Nephron progenitor cell (in vitro differentiated cells): ENCODE measurements around the gene NDUFC1.
A peak's percentile ranks its signal among the peaks of the same experiment; 100 is the strongest.
"Not testable (repeated sequence)": the region's sequence is repeated elsewhere in the genome, so short reads cannot be mapped to it uniquely, and the experiment has no call there.

Source experiments
- DNase-seq: peaks from one replicate; pipeline ENCODE4 v3.0.0; 2021
- H3K27ac Mint-ChIP-seq: 2 replicates; pipeline ENCODE4 v1.8.0; 2021; ENCODE audit warnings: mild to moderate bottlenecking, moderate library complexity, mixed read lengths
- H3K27me3 Mint-ChIP-seq: 2 replicates; pipeline ENCODE4 v1.8.0; 2021; ENCODE audit warnings: mild to moderate bottlenecking, low read depth, mixed read lengths; ENCODE audit not compliant: poor library complexity
- H3K36me3 Mint-ChIP-seq: 2 replicates; pipeline ENCODE4 v1.8.0; 2021; ENCODE audit warnings: low read depth, mixed read lengths
- H3K4me1 Mint-ChIP-seq: 2 replicates; pipeline ENCODE4 v1.8.0; 2021; ENCODE audit warnings: mixed read lengths
- H3K4me3 Mint-ChIP-seq: 2 replicates; pipeline ENCODE4 v1.8.0; 2021; ENCODE audit warnings: mild to moderate bottlenecking, moderate library complexity, mixed read lengths
- H3K9me3 Mint-ChIP-seq: 2 replicates; pipeline ENCODE4 v1.8.0; 2021; ENCODE audit warnings: mild to moderate bottlenecking, moderate library complexity, mixed read lengths
- TF ChIP-seq, protein P1 (sequence below): fragments of 200-600 bp; sonication (generic); IDR thresholded peaks from 2 replicates; pipeline ENCODE4 v1.5.0; 2021; ENCODE audit warnings: antibody characterized with exemption

NDUFC1 gene

DNA sequence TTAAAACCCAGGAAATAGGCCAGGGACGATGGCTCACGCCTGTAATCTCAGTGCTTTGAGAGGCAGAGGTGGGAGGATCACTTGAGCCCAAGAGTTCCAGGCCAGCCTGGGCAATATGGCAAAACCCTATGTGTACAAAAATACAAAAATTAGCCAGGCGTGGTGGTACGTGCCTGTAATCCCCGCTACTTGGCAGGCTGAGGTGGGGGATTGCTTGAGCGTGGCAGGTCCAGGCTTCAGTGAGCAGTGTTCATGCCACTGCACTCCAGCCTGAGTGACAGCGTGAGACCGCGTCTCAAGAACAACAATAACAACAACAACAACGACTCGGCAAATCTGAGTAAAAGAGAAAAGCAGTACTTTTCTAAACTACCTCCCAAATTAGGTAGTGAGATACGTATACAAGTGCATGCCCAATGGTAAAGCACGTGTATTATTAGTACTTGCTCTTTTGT is 13.0 kb upstream of the NDUFC1 start:
- TF ChIP-seq, protein P1, sequence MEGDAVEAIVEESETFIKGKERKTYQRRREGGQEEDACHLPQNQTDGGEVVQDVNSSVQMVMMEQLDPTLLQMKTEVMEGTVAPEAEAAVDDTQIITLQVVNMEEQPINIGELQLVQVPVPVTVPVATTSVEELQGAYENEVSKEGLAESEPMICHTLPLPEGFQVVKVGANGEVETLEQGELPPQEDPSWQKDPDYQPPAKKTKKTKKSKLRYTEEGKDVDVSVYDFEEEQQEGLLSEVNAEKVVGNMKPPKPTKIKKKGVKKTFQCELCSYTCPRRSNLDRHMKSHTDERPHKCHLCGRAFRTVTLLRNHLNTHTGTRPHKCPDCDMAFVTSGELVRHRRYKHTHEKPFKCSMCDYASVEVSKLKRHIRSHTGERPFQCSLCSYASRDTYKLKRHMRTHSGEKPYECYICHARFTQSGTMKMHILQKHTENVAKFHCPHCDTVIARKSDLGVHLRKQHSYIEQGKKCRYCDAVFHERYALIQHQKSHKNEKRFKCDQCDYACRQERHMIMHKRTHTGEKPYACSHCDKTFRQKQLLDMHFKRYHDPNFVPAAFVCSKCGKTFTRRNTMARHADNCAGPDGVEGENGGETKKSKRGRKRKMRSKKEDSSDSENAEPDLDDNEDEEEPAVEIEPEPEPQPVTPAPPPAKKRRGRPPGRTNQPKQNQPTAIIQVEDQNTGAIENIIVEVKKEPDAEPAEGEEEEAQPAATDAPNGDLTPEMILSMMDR = no peak
- Mint-ChIP-seq H3K27ac (peak overlapping the region; percentile 57), H3K27me3 (no peaks in the 10 kb centered on the region), H3K4me1 (no peaks in the 10 kb centered on the region), H3K4me3 (no peak overlapping the region), H3K36me3 (peaks cover 86% of the 10 kb centered on the region), H3K9me3 (peaks cover 52% of the 10 kb centered on the region)
- no peak for DNase-seq

DNA sequence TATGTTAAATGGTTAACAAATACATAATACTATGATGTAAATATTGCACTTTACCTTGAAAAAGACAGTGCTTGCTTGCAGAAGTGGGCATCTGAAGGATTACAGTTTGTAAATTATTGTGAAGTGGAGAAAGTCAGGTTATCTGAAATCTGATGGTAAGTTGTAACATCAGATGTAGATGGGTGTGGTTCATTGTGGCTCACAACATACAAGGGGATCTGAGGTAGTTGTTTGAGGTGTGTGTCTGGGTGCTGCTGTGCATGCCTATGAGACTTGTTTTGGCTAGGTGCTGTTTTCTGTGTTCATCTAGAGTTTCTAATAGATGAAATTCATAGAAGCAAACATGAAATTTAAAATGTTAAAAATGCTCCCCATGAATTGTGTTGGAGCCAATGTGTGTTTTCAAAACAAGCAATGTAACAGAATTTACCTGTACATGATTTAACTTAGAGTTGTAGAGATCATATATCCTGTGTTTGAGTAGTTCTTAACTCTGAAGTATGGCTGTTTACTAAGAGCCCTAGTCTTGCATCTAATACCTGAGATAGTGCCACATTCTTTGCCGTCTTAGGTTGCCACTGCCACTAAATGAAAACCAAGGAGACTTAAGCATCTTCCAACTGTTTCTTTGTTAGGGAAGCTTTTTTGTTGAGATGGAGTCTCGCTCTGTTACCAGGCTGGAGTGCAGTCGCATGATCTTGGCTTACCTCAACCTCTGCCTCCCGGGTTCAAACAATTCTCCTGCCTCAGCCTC is 11.9 kb upstream of the NDUFC1 start:
- Mint-ChIP-seq H3K36me3 (peaks cover 85% of the 10 kb centered on the region), H3K27ac (peak overlapping the region; percentile 57), H3K4me3 (no peak overlapping the region), H3K4me1 (no peaks in the 10 kb centered on the region), H3K27me3 (no peaks in the 10 kb centered on the region), H3K9me3 (peaks cover 42% of the 10 kb centered on the region)
- TF ChIP-seq, protein P1 = no peak
- no peak for DNase-seq

DNA sequence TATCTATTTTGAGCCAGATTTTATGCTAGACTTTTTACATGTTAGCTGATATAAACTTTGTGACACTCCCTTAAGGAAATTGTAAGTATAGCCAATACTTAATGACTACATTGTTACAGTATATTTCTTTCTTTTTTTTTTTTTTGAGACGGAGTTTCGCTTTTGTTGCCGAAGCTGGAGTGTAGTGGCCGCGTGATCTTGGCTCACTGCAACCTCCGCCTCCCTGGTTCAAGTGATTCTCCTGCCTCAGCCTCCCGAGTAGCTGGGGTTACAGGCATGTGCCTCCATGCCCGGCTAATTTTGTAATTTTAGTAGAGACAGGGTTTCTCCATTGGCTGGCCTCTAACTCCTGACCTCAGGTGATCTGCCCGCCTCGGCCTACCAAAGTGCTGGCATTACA is 11.1 kb upstream of the NDUFC1 start:
- H3K36me3 Mint-ChIP-seq = peaks cover 91% of the 10 kb centered on the region
- peak overlapping the region; percentile 55 for H3K27ac Mint-ChIP-seq
- not testable (repeated sequence) for H3K4me1 Mint-ChIP-seq, H3K27me3 Mint-ChIP-seq, H3K4me3 Mint-ChIP-seq, DNase-seq
- peaks cover 42% of the 10 kb centered on the region for H3K9me3 Mint-ChIP-seq

DNA sequence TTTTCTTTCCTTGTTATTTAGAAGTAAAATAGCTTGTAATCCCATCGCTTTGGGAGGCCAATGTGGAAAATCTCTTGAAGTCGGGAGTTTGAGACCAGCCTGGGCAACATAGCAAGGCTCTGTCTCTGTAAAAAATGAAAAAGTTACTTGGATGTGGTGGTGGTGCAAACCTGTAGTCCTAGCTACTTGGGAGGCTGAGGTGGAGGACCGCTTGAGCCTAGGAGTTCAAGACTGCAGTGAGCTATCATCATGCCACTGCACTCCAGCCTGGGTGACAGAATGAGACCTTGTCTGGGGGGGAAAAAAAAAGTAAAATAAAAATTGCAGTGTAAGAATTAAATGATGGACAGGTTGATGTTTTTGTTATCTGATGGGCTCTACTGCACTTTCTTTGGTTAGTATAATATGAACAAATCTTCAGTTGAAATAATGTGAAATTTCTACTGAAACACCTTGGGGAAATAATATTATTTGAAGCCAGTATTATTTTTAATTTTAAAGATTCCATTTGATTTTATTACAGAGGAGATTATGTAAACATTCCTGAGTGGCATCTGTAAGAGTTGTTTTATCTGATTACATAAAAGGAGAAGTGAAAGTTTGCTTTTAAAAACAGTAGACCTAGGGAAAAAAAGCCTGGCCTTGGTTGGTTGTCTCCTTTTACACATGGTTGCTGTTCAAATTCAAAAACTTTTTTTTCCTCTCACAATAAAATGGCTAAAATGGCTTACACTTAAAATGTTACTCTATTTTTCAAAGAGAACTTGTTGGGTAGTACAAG is 10.5 kb upstream of the NDUFC1 start:
- H3K4me3 Mint-ChIP-seq = no peak overlapping the region
- peaks cover 91% of the 10 kb centered on the region for H3K36me3 Mint-ChIP-seq
- no peak overlapping the region for H3K27ac Mint-ChIP-seq
- peaks cover 37% of the 10 kb centered on the region for H3K9me3 Mint-ChIP-seq
- H3K27me3 Mint-ChIP-seq = no peaks in the 10 kb centered on the region
- TF ChIP-seq, protein P1 = no peak
- no peak for DNase-seq
- no peaks in the 10 kb centered on the region for H3K4me1 Mint-ChIP-seq

DNA sequence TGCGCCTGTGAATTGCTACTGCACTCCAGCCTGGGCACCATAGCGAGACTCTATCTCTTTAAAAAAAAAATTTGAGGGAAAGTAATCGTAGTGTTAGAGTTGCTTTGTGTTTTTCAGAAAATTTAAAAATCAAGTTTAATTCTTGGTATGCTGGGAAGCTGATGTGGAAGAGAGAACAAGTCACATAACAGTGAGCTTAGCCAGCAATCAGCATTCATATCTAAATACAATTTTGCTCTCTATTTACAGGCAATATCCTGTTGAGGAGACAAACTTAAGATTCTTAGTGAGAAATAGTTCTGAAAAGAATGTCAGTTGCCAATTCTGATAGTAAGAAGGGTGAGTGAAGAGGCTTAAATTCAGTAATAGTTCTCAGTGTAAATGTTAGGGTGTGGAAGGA is 9.6 kb upstream of the NDUFC1 start:
- TF ChIP-seq, protein P1 = no peak
- Mint-ChIP-seq H3K27me3 (no peaks in the 10 kb centered on the region), H3K4me3 (no peak overlapping the region), H3K27ac (no peak overlapping the region), H3K9me3 (peaks cover 38% of the 10 kb centered on the region), H3K36me3 (peaks cover 91% of the 10 kb centered on the region), H3K4me1 (no peaks in the 10 kb centered on the region)
- no peak for DNase-seq

DNA sequence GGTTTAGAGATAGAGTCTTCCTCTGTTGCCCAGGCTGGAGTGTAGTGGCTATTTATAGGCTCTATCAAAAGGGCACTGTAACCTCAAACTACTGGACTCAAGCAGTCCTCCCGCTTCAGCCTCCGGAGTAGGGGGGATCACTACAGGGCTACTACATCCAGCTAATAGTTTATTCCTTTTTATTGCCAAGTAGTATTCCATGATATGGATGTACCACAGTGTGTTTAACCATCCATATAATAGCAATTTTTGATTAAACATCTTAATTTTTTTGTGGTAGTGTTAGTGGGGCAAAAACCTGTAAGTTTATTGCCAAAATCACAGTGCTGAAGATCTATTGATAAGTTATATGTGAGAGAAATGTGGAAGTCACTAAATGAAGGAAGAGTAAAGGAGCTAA is 2.6 kb upstream of the NDUFC1 start:
- H3K4me3 Mint-ChIP-seq = no peak overlapping the region
- peaks cover 64% of the 10 kb centered on the region for H3K36me3 Mint-ChIP-seq
- TF ChIP-seq, protein P1 = no peak
- peaks cover 28% of the 10 kb centered on the region for H3K4me1 Mint-ChIP-seq
- peaks cover 41% of the 10 kb centered on the region for H3K9me3 Mint-ChIP-seq
- no peak for DNase-seq
- no peak overlapping the region for H3K27ac Mint-ChIP-seq
- no peaks in the 10 kb centered on the region for H3K27me3 Mint-ChIP-seq
